Measurements from ENCODE around the gene CLEC18B.
"Not testable (repeated sequence)": the region's sequence is repeated elsewhere in the genome, so short reads cannot be mapped to it uniquely, and the experiment has no call there.

The CLEC18B gene

GRCh38 chr16:74407362-74407705 is 13.9 kb downstream of the CLEC18B start:
- not testable (repeated sequence) for DNase-seq (ENCODE audit: low read depth in 2 of 3, low spot score in 2 of 3)

- not testable (repeated sequence) for DNase-seq (ENCODE audit: low read depth in 2 of 3, low spot score in 2 of 3)
These were observed 14.5 kb downstream of the CLEC18B start for GRCh38 chr16:74406600-74407361.

- DNase-seq (ENCODE audit: low read depth in 2 of 3, low spot score in 2 of 3): not testable (repeated sequence)
These were observed 16.9 kb downstream of the CLEC18B start for GRCh38 chr16:74404148-74404933.

DNA sequence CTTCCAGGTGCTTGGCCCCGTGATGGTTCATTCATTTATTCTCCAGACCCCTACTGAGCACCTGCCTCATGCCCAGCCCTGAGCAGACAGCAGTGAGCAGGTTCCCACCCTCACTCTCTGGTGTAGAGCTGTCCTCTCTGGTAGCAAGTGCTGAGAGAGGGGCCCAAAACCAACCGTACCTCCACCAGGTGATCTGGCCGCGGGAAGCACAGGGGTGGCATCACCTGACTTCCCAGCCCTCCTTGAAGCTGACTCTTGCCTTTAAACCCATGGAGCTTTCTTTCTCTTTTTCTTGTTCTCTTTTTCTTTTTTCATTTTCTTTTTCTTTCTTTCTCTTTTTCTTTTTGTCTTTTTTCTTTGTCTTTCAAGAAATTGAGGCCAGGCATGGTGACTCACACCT is 21.0 kb downstream of the CLEC18B start:
- not testable (repeated sequence) for DNase-seq (ENCODE audit: low read depth in 2 of 3, low spot score in 2 of 3)

- DNase-seq (ENCODE audit: low read depth in 2 of 3, low spot score in 2 of 3): not testable (repeated sequence)
These were observed 22.9 kb downstream of the CLEC18B start for GRCh38 chr16:74398212-74398895.

DNA sequence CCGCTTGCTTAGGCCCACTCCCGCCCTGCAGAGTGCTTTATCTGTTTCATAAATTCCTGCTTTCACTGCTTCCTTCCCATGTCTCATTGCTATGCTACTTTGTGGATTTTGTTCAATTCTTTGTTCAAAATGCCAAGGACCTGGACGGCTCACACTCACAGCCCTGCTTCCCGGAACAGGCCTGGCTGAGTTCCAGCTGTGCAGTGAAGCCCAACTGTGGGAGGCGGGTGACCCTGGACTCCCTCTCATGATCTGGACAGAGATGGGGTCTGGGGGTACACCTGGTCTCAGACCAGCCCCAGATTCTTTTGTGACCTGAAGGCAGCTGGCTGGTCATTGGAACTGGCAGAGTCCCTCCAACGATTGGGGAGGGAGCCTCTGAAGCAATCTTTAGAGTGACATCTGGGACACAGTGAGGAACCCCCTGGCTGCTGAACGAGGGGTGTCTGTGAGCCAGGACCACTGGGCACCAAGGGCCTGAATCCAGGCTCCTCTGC is 24.7 kb downstream of the CLEC18B start:
- not testable (repeated sequence) for DNase-seq (ENCODE audit: low read depth in 2 of 3, low spot score in 2 of 3)

DNA sequence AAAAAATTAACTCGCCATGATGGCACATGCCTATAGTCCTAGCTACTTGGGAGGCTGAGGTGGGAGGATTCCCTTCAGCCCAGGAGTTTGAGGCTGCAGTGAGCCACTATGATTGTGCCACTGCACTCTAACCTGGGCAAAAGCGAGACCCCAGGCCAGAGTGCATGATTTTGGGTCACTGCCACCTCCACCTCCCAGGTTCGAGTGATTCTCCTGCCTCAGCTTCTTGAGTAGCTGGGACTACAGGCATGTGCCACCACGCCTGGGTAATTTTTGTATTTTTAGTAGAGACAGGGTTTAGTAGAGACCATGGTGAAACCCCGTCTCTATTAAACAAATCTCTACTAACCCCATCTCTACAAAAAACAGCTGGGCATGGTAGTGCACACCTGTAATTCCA is 26.7 kb downstream of the CLEC18B start:
- not testable (repeated sequence) for DNase-seq (ENCODE audit: low read depth in 2 of 3, low spot score in 2 of 3)

DNA sequence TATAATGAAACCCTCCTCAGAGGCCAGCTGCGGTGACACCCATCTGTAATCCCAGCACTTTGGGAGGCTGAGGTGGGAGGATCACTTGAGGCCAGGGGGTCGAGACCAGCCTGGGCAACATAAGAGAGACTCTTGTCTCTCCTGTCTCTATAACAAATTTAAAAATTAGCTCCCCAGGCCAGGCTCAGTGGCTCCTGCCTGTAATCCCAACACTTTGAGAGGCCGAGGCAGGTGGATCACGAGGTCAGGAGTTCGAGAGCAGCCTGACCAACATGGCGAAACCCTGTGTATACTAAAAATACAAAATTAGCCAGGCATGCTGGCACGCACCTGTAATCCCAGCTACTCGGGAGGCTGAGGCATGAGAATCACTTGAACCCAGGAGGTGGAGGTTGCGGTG is 27.1 kb downstream of the CLEC18B start:
- DNase-seq (ENCODE audit: low read depth in 2 of 3, low spot score in 2 of 3): not testable (repeated sequence)

DNA sequence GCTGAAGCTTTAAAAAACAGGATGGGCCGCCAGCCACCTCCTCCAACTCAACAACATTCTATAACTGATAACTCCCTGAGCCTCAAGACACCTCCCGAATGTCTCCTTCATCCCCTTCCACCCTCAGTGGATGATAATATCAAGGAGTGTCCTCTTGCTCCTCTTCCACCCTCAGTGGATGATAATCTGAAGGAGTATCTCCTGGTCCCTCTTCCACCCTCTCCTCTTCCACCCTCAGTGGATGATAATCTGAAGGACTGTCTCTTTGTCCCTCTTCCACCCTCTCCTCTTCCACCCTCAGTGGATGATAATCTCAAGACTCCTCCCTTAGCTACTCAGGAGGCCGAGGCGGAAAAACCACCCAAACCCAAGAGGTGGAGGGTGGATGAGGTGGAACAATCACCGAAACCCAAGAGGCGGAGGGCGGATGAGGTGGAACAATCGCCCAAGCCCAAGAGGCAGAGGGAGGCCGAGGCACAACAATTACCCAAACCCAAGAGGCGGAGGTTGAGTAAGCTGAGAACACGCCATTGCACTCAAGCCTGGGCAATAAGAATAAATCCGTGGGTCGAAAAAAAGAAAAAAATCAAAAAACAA is 29.7 kb downstream of the CLEC18B start:
- not testable (repeated sequence) for DNase-seq (ENCODE audit: low read depth in 2 of 3, low spot score in 2 of 3)

- DNase-seq (ENCODE audit: low read depth in 2 of 3, low spot score in 2 of 3): not testable (repeated sequence)
These were observed 38.8 kb downstream of the CLEC18B start for GRCh38 chr16:74382339-74383034.

DNA sequence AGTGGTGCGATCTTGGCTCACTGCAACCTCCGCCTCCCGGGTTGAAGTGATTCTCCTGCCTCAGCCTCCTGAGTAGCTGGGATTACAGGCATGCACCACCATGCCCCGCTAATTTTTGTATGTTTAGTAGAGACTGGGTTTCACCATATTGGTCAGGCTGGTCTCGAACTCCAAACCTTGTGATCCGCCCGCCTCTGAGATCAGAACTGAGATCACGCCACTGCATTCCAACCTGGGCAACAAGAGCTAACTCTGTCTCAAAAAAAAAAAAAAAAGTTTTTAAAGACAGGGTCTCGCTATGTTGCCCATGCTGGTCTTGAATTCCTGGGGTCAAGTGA is 47.5 kb downstream of the CLEC18B start:
- DNase-seq (ENCODE audit: low read depth in 2 of 3, low spot score in 2 of 3): not testable (repeated sequence)

GRCh38 chr16:74372953-74373846 is 48.1 kb downstream of the CLEC18B start:
- no peak for DNase-seq (ENCODE audit: low read depth in 2 of 3, low spot score in 2 of 3)

- no peak for DNase-seq (ENCODE audit: low read depth in 2 of 3, low spot score in 2 of 3)
These were observed 48.9 kb downstream of the CLEC18B start for GRCh38 chr16:74372369-74372768.

GRCh38 chr16:74370338-74371135 is 50.7 kb downstream of the CLEC18B start:
- not testable (repeated sequence) for DNase-seq (ENCODE audit: low read depth in 2 of 3, low spot score in 2 of 3)

GRCh38 chr16:74368002-74368911 is 53.0 kb downstream of the CLEC18B start:
- DNase-seq (ENCODE audit: low read depth in 2 of 3, low spot score in 2 of 3): peak; percentile 90 to 100 (median 99)

DNA sequence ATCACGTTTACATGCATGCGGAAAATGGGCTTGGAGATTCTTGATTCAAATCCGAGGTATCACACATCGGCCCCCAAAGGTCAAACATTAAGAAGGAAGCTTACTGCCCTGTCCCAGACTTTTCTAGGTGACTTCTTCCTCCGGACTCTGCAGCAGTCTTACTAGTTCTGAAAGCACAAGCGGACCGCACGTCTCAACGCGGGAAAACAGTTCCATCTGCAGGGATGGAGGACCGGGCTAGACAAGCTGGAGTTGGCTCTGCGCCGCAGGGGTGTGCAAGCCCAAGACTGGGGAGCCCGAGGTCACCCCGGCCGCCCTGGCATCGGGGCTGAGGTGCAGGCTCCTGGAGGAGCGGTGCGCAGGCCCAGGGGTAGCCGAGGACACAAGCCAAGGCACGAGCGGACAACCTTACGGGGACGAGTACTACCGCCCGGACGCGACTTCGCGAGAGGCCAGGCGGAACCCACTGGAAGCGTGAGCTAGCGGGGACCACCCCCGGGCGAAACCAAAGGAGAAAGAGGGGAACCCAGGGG is 53.7 kb downstream of the CLEC18B start:
- DNase-seq (ENCODE audit: low read depth in 2 of 3, low spot score in 2 of 3): peak in 1 of 3 experiments; percentile 57

Data from activated CD8-positive, alpha-beta memory T cell treated with anti-CD3 and anti-CD28 coated beads for 48 hours (primary cell).